ENCODE data around the gene FBXL19.

- no peak for TF ChIP-seq CTCF (IDR thresholded peaks at IDR 0.05)
- TF ChIP-seq POLR2AphosphoS5 (IDR thresholded peaks at IDR 0.05; ENCODE audit: low read depth, low read length): no peak
- TF ChIP-seq MAX (IDR thresholded peaks at IDR 0.05; ENCODE audit: low read depth): no peak
- TF ChIP-seq USF2 (IDR thresholded peaks at IDR 0.05; ENCODE audit: borderline replicate concordance, low read depth, low read length): no peak
- no peak for TF ChIP-seq RAD21 (IDR thresholded peaks at IDR 0.05; ENCODE audit: low read length)
Measured at GRCh38 chr16:30980434-30980833, 57.1 kb downstream of the FBXL19 start.
